Measurements from ENCODE around the gene SMARCA2. TPM values are rescaled to one million over a fixed set of nuclear protein-coding genes. Genes with fewer than 3 reads are reported as not detected.

Gene SMARCA2
- total and polyA plus RNA-seq, 10 of the 15 experiments (the other 5 are each of a cell fraction or from before 2014, with no cell fraction given): 100 to 392 (median 204) TPM

DNA sequence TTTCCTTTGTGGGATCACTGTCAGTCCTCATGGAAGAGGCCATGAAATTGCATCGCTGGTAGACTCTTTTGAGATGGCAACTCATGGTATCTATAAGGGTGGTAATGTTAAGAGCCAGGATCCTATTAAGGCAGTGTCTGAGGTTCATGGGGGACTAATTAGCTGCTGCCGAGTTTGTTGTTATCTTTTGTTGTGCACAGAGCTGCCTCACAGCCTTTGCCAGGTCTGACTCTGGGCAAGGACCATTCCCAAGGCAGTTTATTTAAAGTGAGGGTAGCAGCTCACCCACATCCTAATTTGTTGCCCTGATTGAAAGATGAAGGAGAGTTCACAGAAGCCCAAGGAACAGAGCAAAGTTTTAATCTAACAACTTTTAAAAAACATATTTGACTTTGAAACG is 7.9 kb downstream of the SMARCA2 start:
- peak; percentile 17 for ATAC-seq
- H3K27me3 ChIP-seq (replicated peaks in 1 of 2; ENCODE audit: control insufficient read depth in 2 of 2, insufficient read depth in 2 of 2, low read length in 1 of 2): no peaks in the 10 kb centered on the region
- peaks cover 100% of the 10 kb centered on the region for H3K79me2 ChIP-seq (ENCODE audit: control insufficient read depth, insufficient read depth, low read length)
- in situ Hi-C loops (cut with MboI) (no loop called here), intact Hi-C loops (cut with micrococcal nuclease; ENCODE audit: unreplicated experiment) (no loop called here)
- WGBS (ENCODE audit: insufficient coverage, insufficient replicate concordance, low lambda C conversion rate, missing lambda C conversion rate): 13% methylated on average over 3 of the region's 3 CpGs
- no peak overlapping the region for H2AFZ ChIP-seq (ENCODE audit: control insufficient read depth, low read depth, low read length)
- peaks cover 50% of the 10 kb centered on the region for H3K4me1 ChIP-seq (ENCODE audit: control insufficient read depth, insufficient read depth, low read length)
- RAD21 ChIA-PET (ENCODE audit: unreplicated experiment): interaction anchor here (0.6 to 2.3 kb wide), 5 partner anchors 12 to 33 kb away, joined by 3 to 7 read pairs (median 3); no protein-coding TSS in a partner anchor
- no peaks in the 10 kb centered on the region for H3K9me3 ChIP-seq (replicated peaks; ENCODE audit: control insufficient read depth, insufficient read depth, low read length)
- H3K4me3 ChIP-seq: peak overlapping the region; percentile 39
- no peak for DNase-seq (ENCODE audit: low read depth, low spot score)
- no peak for FAIRE-seq
- peak overlapping the region; percentile 56 for H3K27ac ChIP-seq (ENCODE audit: control insufficient read depth, insufficient read depth)
- POLR2A ChIA-PET: interaction anchor here (1.4 to 1.9 kb wide), 4 partner anchors 8 to 93 kb away, joined by 3 to 9 read pairs (median 3); partner anchors contain the start of gene SMARCA2
- SMC1A ChIA-PET (ENCODE audit: uncharacterized antibody, unreplicated experiment): interaction anchor here (0.9 to 3.5 kb wide), 5 partner anchors 10 to 64 kb away, joined by 4 to 18 read pairs (median 6); no protein-coding TSS in a partner anchor
- H3K36me3 ChIP-seq (ENCODE audit: control insufficient read depth in 2 of 2, insufficient read depth in 2 of 2, low read length in 1 of 2): peaks cover 2 to 14% of the 10 kb centered on the region in 2 experiments; a peak in 3 of 4 replicates
- peak overlapping the region; percentile 56 for H3K9ac ChIP-seq (ENCODE audit: control insufficient read depth, insufficient read depth, low read length)
- H3K4me2 ChIP-seq (ENCODE audit: control insufficient read depth, insufficient read depth): peak overlapping the region; percentile 88
- CTCF ChIA-PET: interaction anchor here (0.6 to 3.5 kb wide), 4 partner anchors 13 to 63 kb away, joined by 3 to 12 read pairs (median 6); no protein-coding TSS in a partner anchor
- TF ChIP-seq, protein P1, sequence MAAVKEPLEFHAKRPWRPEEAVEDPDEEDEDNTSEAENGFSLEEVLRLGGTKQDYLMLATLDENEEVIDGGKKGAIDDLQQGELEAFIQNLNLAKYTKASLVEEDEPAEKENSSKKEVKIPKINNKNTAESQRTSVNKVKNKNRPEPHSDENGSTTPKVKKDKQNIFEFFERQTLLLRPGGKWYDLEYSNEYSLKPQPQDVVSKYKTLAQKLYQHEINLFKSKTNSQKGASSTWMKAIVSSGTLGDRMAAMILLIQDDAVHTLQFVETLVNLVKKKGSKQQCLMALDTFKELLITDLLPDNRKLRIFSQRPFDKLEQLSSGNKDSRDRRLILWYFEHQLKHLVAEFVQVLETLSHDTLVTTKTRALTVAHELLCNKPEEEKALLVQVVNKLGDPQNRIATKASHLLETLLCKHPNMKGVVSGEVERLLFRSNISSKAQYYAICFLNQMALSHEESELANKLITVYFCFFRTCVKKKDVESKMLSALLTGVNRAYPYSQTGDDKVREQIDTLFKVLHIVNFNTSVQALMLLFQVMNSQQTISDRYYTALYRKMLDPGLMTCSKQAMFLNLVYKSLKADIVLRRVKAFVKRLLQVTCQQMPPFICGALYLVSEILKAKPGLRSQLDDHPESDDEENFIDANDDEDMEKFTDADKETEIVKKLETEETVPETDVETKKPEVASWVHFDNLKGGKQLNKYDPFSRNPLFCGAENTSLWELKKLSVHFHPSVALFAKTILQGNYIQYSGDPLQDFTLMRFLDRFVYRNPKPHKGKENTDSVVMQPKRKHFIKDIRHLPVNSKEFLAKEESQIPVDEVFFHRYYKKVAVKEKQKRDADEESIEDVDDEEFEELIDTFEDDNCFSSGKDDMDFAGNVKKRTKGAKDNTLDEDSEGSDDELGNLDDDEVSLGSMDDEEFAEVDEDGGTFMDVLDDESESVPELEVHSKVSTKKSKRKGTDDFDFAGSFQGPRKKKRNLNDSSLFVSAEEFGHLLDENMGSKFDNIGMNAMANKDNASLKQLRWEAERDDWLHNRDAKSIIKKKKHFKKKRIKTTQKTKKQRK (IDR thresholded peaks at IDR 0.05; ENCODE audit: low read depth, low read length): no peak
- TF ChIP-seq, protein P2, sequence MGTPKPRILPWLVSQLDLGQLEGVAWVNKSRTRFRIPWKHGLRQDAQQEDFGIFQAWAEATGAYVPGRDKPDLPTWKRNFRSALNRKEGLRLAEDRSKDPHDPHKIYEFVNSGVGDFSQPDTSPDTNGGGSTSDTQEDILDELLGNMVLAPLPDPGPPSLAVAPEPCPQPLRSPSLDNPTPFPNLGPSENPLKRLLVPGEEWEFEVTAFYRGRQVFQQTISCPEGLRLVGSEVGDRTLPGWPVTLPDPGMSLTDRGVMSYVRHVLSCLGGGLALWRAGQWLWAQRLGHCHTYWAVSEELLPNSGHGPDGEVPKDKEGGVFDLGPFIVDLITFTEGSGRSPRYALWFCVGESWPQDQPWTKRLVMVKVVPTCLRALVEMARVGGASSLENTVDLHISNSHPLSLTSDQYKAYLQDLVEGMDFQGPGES (IDR thresholded peaks at IDR 0.05): no peak
- TF ChIP-seq MTA2 (IDR thresholded peaks at IDR 0.05; ENCODE audit: low read depth) (no peak), NR2C1 (IDR thresholded peaks at IDR 0.05) (no peak), POLR2A (IDR thresholded peaks at IDR 0.05; ENCODE audit: low read depth, low read length) (no peak), RB1 (IDR thresholded peaks at IDR 0.05; ENCODE audit: borderline replicate concordance) (no peak), SUPT20H (IDR thresholded peaks at IDR 0.05; ENCODE audit: borderline replicate concordance, control insufficient read depth, low read depth, low read length) (no peak)
- TF ChIP-seq, protein P3, sequence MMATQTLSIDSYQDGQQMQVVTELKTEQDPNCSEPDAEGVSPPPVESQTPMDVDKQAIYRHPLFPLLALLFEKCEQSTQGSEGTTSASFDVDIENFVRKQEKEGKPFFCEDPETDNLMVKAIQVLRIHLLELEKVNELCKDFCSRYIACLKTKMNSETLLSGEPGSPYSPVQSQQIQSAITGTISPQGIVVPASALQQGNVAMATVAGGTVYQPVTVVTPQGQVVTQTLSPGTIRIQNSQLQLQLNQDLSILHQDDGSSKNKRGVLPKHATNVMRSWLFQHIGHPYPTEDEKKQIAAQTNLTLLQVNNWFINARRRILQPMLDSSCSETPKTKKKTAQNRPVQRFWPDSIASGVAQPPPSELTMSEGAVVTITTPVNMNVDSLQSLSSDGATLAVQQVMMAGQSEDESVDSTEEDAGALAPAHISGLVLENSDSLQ (IDR thresholded peaks at IDR 0.05): no peak
- TF ChIP-seq, protein P4, sequence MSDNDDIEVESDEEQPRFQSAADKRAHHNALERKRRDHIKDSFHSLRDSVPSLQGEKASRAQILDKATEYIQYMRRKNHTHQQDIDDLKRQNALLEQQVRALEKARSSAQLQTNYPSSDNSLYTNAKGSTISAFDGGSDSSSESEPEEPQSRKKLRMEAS (IDR thresholded peaks at IDR 0.05; ENCODE audit: low read depth, low read length): no peak
- TF ChIP-seq, protein P5, sequence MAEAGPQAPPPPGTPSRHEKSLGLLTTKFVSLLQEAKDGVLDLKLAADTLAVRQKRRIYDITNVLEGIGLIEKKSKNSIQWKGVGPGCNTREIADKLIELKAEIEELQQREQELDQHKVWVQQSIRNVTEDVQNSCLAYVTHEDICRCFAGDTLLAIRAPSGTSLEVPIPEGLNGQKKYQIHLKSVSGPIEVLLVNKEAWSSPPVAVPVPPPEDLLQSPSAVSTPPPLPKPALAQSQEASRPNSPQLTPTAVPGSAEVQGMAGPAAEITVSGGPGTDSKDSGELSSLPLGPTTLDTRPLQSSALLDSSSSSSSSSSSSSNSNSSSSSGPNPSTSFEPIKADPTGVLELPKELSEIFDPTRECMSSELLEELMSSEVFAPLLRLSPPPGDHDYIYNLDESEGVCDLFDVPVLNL (IDR thresholded peaks at IDR 0.05; ENCODE audit: low read depth, low read length): no peak
- TF ChIP-seq, protein P6, sequence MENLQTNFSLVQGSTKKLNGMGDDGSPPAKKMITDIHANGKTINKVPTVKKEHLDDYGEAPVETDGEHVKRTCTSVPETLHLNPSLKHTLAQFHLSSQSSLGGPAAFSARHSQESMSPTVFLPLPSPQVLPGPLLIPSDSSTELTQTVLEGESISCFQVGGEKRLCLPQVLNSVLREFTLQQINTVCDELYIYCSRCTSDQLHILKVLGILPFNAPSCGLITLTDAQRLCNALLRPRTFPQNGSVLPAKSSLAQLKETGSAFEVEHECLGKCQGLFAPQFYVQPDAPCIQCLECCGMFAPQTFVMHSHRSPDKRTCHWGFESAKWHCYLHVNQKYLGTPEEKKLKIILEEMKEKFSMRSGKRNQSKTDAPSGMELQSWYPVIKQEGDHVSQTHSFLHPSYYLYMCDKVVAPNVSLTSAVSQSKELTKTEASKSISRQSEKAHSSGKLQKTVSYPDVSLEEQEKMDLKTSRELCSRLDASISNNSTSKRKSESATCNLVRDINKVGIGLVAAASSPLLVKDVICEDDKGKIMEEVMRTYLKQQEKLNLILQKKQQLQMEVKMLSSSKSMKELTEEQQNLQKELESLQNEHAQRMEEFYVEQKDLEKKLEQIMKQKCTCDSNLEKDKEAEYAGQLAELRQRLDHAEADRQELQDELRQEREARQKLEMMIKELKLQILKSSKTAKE (IDR thresholded peaks at IDR 0.05; ENCODE audit: low read depth, poor library complexity, severe bottlenecking): no peak
- TF ChIP-seq, protein P7, sequence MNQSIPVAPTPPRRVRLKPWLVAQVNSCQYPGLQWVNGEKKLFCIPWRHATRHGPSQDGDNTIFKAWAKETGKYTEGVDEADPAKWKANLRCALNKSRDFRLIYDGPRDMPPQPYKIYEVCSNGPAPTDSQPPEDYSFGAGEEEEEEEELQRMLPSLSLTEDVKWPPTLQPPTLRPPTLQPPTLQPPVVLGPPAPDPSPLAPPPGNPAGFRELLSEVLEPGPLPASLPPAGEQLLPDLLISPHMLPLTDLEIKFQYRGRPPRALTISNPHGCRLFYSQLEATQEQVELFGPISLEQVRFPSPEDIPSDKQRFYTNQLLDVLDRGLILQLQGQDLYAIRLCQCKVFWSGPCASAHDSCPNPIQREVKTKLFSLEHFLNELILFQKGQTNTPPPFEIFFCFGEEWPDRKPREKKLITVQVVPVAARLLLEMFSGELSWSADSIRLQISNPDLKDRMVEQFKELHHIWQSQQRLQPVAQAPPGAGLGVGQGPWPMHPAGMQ (IDR thresholded peaks at IDR 0.05; ENCODE audit: borderline replicate concordance): no peak
- H4K20me1 ChIP-seq (ENCODE audit: control insufficient read depth, insufficient read depth): peaks cover 12% of the 10 kb centered on the region
- no TSS peak for BruUV-seq (replicated peaks)

All from GM12878 (cell line).